Spleen (tissue), 3 donors: Measurements from ENCODE around the gene S100A6.

Experiments used
- POLR2A ChIP-seq, 3 donors: fragments of 450-650 bp; IDR thresholded peaks; one replicate each; pipeline ENCODE4 v1.5.1; 2017; ENCODE audit warnings: antibody characterized with exemption in 3 of 3, mild to moderate bottlenecking in 1 of 3
- POLR2AphosphoS5 ChIP-seq, 3 donors: sonication (generic); formaldehyde crosslinking; IDR thresholded peaks; one replicate each; pipeline ENCODE4 v1.5.1; 2017; ENCODE audit warnings: antibody characterized with exemption in 3 of 3

- TF ChIP-seq POLR2A (IDR thresholded peaks at IDR 0.05) (no peak), POLR2AphosphoS5 (IDR thresholded peaks at IDR 0.05) (no peak)
Measured at GRCh38 chr1:153557877-153558276, 22.1 kb upstream of the S100A6 start.
